GM19240 (cell line): ENCODE results near the gene METTL16.

ENCODE experiments used
- DNase-seq: peaks from one replicate; pipeline ENCODE4 v3.0.0; 2011; ENCODE audit warnings: low spot score; ENCODE audit not compliant: insufficient read length

METTL16 gene

DNA sequence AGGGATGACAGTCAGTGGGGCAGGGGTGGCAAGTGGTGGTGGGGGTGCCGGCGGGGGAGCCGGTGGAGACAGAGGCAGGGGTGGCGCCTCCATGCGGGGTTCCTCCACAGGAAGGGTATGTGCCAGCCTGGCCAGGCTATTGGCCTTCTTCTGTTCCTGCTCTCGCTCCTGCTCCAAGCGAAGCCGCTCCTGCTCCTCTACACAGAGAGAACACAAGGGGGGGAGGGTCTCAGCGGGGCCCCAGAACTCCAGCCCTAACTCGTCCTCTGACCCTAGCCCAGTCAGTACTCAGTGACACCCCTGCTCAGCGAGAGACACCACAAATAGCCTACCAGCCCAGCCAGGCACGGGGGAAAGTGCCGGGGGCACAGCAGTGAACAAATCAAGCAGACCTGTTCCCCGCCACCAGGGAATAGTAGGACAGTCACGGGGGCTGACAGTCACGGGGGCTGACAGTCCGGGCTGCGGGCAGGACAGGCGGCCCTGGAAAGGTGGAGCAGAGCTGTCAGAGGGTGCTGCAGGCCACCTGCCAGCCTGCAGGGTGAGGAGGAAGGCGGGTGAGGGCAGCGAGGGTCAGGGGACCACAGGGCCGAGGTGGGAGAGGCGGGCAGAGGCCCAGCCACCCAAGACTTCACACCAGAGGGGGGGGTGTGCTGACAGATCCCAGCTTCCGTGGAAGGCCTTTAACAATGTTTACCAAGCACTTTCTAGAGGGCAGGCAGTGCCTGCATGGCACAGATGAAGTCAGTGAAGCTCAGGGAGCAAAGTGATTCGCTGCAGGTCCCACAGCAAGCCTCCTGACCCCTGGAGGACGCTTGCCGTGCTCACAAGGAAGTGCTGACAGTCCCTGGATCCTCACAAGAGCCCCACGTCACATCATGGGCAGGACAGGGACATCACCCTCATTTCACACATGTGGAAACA lies 116.2 kb downstream of the METTL16 start:
- DNase-seq: no peak

GRCh38 chr17:2394775-2395201 lies 116.9 kb downstream of the METTL16 start:
- DNase-seq: no peak

- no peak for DNase-seq
Observed at GRCh38 chr17:2393954-2394749, 117.5 kb downstream of the METTL16 start.

- DNase-seq: peak; percentile 74
Observed at GRCh38 chr17:2393174-2393953, 118.3 kb downstream of the METTL16 start.

GRCh38 chr17:2392252-2393173 lies 119.2 kb downstream of the METTL16 start:
- peak; percentile 79 for DNase-seq

DNA sequence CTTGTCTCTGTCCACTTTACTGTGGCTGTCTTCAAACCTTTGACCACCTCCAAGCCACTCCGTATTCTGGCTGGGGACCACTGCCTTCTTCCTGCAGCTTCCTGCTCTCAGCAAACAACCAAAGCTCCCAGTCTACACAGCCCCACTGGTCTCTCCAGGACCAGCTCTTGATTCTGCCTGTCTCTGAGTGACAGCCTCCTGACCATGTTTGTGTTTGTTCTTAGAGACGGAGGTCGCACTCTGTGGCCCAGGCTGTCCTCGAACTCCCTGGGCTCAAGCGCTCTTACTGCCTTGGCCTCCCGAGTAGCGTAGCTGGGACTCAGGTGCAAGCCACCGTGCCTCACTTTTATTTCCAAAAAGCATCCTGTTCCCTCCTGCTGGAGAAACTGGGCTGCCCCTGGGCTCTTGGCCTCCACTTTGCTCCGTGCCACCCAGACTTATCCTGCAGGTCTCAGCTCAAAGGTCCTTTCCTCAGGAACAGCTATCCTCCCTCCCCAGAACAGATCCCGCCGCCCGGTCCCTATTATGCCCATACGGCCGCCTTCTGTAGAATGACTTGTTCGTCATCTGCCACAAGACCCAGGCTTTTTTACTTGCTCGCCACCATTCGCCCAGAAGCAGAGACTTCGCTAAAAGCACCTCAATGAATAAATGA lies 120.0 kb downstream of the METTL16 start:
- no peak for DNase-seq

- DNase-seq: no peak
Observed at GRCh38 chr17:2390199-2390836, 121.4 kb downstream of the METTL16 start.

- no peak for DNase-seq
Observed at GRCh38 chr17:2388683-2389055, 123.0 kb downstream of the METTL16 start.

DNA sequence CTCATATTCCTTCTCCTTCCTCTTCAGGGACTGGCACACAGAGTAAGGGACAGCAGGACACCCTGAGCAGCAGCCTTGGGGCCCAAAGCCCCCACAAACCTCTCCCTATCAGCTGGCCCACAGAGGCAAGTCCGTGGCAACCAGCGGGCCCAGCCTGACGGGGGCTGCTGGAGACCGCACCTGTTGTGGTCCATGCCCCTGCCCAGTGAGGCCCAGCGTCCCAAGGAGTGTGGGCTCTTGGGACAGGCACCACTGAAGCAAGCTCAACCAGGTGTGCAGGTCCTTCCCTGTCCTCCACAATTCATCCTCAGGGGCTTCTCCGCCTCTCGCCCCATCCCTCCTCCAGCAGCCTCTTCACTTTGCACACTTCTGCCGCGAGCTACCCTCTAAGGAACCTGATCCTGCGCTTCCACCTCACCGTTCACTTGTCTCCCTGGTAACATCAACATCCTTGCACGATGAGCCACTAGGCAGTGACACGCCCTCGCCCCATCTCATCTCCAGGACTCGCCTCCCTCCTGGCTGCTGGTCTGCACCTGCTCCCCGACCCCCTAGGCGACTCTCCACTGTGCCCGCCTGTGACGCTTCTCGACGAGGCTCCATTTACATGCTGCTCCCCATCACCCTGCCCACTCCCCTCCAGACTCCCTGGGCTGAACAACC lies 123.5 kb downstream of the METTL16 start:
- no peak for DNase-seq

- DNase-seq: no peak
Observed at GRCh38 chr17:2387086-2388019, 124.3 kb downstream of the METTL16 start.

DNA sequence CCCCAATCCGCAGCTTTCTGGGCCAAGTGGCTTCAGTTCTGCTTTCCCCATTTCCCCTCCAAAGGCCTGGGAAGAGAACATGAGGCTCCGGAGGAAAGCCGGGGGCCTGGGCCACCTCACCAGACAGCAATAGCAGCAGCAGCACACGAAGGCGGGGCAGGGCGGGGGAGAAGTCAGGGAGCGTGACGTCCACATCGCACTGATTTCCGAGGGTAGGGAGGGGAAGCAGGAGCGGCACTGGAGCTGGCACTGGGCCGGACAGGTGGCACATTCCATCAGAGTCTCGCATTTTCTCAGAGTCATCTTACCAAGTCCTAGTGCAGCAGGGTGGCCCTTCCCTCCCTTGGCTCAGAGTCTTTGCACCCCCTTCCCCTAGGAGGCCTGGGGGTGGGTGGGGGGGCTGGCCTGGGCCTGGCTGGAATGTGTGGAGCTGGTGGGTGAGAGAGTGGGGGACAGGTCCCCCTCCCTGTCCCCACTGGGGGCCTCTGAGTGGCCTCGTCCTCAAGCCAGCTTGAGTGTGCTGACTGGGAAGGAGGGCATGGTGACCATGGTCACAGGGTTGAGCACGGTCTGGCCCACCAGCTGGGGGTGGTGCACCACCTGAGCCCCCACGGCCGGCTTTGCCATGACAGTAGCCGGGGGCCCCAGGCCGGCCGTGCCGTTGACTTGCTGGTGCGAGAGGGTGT lies 125.1 kb downstream of the METTL16 start:
- no peak for DNase-seq

DNA sequence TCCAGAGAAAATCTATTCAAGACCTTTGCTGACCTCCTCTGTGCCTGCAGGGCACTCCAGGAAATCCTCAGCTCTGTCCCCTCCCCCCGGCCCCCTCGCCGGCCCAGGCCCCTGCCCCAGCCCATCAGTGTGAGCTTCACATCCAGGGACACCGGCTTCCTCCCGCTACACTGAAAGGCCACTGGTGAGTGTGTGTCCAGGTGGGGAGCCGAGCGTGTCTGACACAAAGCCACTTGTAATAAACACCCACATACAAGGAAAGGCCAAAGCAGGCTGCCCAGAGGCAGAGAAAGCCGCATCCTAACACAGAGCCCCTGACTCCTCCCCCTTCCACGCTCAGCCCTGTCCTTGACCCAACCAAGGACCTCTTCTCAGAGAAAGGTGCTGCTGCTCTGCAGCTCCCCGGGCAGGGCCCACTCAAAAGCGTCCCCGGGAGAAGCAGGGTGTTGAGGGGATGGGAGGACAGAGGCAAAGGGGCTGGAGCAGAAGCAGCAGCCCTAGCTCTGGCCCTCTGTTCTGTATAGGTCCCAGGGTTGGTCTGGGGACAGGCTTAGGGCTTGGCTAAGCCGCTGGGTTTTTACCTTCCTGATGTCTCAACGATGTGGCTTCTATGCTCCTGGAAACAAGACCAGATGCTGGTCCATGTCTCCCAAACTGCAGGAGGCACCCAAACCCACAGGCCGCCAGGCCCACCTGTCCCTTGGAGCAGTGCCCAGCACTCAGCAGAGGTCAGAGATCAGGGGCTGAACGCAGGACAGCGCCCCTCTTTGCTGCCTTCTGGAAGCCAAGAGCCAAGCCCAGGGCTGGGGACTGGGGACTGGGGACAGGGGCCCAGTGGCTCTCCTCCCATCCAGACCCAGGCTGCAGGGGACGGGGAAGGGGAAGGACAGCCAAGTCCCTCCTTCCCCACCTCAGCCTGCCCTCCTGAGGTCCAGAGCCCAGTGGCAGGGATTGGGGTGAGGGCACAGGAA lies 126.2 kb downstream of the METTL16 start:
- DNase-seq: no peak

DNA sequence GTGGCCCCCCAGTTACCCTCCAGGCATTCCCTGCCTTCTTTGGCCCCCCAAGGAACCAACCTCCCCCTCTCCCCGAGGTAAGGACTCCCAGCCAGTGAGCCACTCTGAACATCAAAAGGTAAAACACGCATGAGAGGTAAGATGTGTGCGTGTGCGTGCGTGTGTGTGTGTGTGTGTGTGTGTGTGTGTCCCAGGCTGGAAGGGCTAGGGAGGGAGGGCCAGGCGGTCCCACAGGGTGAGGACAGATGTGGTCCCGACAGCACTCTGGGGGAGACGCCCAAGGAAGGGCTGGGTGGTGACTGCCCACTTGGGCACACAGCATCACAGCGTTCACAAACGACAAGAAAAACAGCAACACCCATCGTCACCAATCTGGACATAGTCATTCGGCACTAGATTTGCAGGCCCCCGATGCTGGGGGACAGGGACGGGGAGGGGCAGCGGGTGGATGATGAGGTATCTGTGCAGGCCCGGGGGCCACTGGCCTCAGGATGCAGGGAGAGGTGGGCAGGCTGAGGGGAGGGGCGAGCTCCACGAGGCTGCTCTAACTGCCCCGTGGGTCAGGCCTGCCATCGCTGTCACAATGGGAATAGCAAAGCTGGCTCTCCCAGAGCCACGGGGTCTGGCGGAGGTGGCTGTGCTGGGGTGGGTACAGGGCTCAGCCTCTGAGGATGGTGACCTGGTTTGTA lies 127.1 kb downstream of the METTL16 start:
- no peak for DNase-seq

- DNase-seq: no peak
Observed at GRCh38 chr17:2383628-2384167, 128.0 kb downstream of the METTL16 start.

DNA sequence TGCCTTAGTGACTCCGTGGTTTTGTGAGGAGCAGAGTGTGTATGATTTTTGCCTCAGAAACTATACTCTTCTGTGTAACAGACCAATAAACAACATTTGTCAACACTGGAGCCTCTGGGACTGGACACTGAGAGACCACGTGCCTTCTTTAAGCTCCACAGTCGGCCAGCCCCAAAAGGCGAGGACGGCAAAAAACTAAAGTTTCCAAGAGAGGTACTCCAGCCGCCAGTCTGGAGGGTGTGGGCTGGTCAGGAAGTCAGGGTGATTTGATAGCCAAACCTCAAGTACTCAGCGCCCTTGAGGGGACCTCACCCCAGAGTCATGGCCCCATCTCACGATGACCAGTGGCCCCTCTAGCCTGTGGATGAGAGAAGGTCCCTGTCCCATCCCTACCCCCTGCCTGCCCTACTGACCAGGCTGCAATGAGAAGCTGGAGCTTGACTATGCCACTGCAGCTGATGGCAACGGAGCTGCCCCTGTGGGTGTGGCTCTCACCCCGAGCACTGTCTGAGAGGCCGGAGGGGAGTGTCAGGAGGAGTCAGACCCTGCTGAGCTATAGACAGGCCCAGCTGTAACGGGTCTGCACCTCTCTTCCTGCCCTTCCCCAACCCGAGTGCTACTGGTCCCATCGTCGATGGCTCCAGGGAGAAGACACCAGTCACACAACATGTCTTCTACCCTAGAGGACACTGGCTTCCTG lies 130.6 kb downstream of the METTL16 start:
- no peak for DNase-seq
